Astrocyte of the spinal cord (primary cell): ENCODE measurements around the gene RCL1.
"Not testable (repeated sequence)": the region's sequence is repeated elsewhere in the genome, so short reads cannot be mapped to it uniquely, and the experiment has no call there.

ENCODE experiments used
- DNase-seq: peaks from one replicate; pipeline ENCODE4 v3.0.0; 2011; ENCODE audit warnings: low read depth, low spot score
- H3K4me3 ChIP-seq: 2 replicates; pipeline ENCODE4 v1.5.1; 2011; ENCODE audit warnings: low read depth, mild to moderate bottlenecking, low read length, moderate library complexity
- CTCF ChIP-seq: IDR thresholded peaks from 2 replicates; pipeline ENCODE4 v1.5.1; 2012; ENCODE audit warnings: low read depth, mild to moderate bottlenecking, low read length, inconsistent platforms
- in situ Hi-C: cut with HindIII; loops from 2 replicates; pipeline ENCODE4 v1.10.0; 2017; ENCODE audit warnings: low sequenced_read_pairs

RCL1 gene

GRCh38 chr9:4890929-4891328, 98.2 kb downstream of the RCL1 start:
- in situ Hi-C loops: no loop called here
- DNase-seq: no peak
- TF ChIP-seq CTCF: no peak
- no peak overlapping the region for H3K4me3 ChIP-seq

- no peak for TF ChIP-seq CTCF
- in situ Hi-C loops: no loop called here
- DNase-seq: no peak
- no peak overlapping the region for H3K4me3 ChIP-seq
Observed at GRCh38 chr9:4891674-4892073, 98.9 kb downstream of the RCL1 start.

- in situ Hi-C loops: no loop called here
- H3K4me3 ChIP-seq: no peak overlapping the region
- no peak for TF ChIP-seq CTCF
- no peak for DNase-seq
Observed at GRCh38 chr9:4892501-4893194, 99.9 kb downstream of the RCL1 start.

GRCh38 chr9:4894076-4894475, 101.3 kb downstream of the RCL1 start:
- peak; percentile 60 for DNase-seq
- TF ChIP-seq CTCF: no peak
- no peak overlapping the region for H3K4me3 ChIP-seq
- in situ Hi-C loops: no loop called here

GRCh38 chr9:4899853-4900252, 107.1 kb downstream of the RCL1 start:
- DNase-seq, H3K4me3 ChIP-seq, in situ Hi-C loops: not testable (repeated sequence)

- DNase-seq, in situ Hi-C loops, H3K4me3 ChIP-seq: not testable (repeated sequence)
Observed at GRCh38 chr9:4901401-4902134, 108.8 kb downstream of the RCL1 start.

- DNase-seq: no peak
- no peak overlapping the region for H3K4me3 ChIP-seq
- in situ Hi-C loops: no loop called here
- no peak for TF ChIP-seq CTCF
Observed at GRCh38 chr9:4902135-4902475, 109.4 kb downstream of the RCL1 start.
